ENCODE results near the gene BCAS2.

GRCh38 chr1:114594046-114594445 is 12.6 kb upstream of the BCAS2 start:
- no peak for TF ChIP-seq CTCF (conservative IDR thresholded peaks at IDR 0.05; ENCODE audit: low read length)
- TF ChIP-seq EZH2phosphoT487 (IDR thresholded peaks at IDR 0.05; ENCODE audit: borderline replicate concordance, low read depth, low read length) = no peak

Measured in OCI-LY7 (cell line).